Heart left ventricle (tissue), 13 donors: ENCODE measurements around the gene BIVM.

ENCODE experiments used
- POLR2A ChIP-seq, 2 donors: fragments of 450-650 bp; IDR thresholded peaks; one replicate each; pipeline ENCODE4 v1.6.1; 2017; ENCODE audit warnings: antibody characterized with exemption in 2 of 2, mild to moderate bottlenecking in 2 of 2, moderate library complexity in 2 of 2
- TF ChIP-seq, protein P1 (sequence below), 12 donors: fragments of 200-600 bp; sonication (generic) in 4 of 12; IDR thresholded peaks; one replicate each; pipeline versions ENCODE4 v1.5.0 to v1.8.0; 2018 to 2022; ENCODE audit warnings: antibody characterized with exemption in 12 of 12, mild to moderate bottlenecking in 5 of 12
- donor health status: ischemic (EF 13 %, LVEDD 7.1; RV severe dilation, severe dysfunction).
- donor health status: DM: no; HTN: yes; CAD: no.
- donor health status: DM: no; HTN: no; CAD: no.
- donor health status: ischemic (EF 25% LVEDD 6.9; RV normal size, moderate dysfunction).
- donor health status: ischemic (EF 25% LVEDD 5.7; RV mildly dilated, moderate dysfunction).
- donor health status: ischemic (EF 35%, LVEDD 5.7; RV mildly dilated, moderate dysfunction).
- donor health status: nonischemic (EF 11% LVEDD 7.7; RV severe dilation, severe dysfunction).
- donor health status: DM: yes; HTN: yes; CAD: no.
- donor health status: PGD.
- donor health status: ischemic (EF 29% LVEDD 5.4; RV normal size, mild dysfunction).
- donor health status: nonischemic (EF 23%, LVEDD 6.1; RV moderate dilation, normal function).

- TF ChIP-seq, protein P1, sequence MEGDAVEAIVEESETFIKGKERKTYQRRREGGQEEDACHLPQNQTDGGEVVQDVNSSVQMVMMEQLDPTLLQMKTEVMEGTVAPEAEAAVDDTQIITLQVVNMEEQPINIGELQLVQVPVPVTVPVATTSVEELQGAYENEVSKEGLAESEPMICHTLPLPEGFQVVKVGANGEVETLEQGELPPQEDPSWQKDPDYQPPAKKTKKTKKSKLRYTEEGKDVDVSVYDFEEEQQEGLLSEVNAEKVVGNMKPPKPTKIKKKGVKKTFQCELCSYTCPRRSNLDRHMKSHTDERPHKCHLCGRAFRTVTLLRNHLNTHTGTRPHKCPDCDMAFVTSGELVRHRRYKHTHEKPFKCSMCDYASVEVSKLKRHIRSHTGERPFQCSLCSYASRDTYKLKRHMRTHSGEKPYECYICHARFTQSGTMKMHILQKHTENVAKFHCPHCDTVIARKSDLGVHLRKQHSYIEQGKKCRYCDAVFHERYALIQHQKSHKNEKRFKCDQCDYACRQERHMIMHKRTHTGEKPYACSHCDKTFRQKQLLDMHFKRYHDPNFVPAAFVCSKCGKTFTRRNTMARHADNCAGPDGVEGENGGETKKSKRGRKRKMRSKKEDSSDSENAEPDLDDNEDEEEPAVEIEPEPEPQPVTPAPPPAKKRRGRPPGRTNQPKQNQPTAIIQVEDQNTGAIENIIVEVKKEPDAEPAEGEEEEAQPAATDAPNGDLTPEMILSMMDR (IDR thresholded peaks at IDR 0.05) = no peak
- TF ChIP-seq POLR2A (IDR thresholded peaks at IDR 0.05) = no peak
Observed at GRCh38 chr13:102769679-102770078, 29.2 kb upstream of the BIVM start.
